GM21717 (cell line): ENCODE results near the gene ACADS.

Experiments
- ATAC-seq: cut with Tn5 transposase; IDR thresholded peaks from one replicate; pipeline ENCODE4 v1.9.1; 2021; ENCODE audit warnings: mild to moderate bottlenecking, moderate library complexity; ENCODE audit not compliant: unreplicated experiment

The ACADS gene

DNA sequence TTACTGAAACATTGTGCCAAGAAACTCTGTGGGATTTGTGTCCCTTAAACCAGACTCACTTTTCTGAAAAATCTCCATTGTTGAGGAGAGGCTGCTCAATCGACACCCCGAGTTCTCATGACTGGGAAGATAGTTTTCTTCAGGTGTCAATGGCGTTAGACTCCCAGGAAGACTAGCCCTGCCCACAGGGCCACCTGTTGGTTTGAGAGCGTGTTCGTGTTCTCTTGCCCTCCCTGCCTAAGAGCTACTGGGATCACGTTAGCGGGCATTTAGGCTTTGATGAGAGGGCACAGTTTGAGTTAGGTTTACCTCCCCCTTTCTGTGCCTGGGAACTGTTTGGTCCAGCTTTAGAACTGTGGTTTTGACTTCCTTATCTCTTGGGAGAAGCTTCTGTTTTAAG is 26.1 kb upstream of the ACADS start:
- no peak for ATAC-seq

DNA sequence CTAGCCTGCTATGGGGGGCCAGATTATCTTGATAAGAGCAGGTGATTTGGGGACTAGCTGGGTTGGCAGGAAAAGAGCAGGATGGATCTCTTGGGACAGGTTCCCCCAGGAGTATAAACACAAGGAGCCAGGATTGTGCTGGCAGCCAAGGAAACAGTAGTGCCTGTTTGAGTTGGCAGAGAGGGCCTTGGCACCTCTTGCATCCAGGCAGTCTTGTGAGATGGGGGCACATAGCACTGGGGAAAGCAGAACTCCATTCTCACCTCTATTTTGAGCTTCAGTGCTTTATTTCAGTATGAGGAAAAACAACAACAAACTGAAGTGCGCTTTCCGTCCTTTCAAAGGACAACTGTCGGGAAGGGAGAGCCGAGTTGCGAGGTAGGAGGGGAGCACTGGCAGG is 24.7 kb upstream of the ACADS start:
- no peak for ATAC-seq

DNA sequence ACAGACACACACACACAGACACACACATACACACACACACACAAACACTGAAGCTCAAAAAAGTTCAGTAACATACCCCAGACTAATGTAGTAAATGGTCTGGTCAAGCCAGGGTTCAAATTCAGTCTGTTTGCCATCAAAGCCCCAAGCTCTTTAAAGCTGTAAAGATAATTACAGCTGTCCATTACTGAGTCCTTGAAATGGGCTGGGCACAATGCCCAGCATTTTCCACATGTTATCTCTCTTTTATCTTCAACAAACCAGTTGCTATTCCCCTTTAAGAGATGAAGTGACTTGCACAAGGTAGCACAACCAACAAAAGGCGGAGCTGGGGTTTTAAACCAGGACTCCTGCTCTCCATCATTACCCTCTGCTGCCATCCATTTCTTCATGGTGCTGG is 23.0 kb upstream of the ACADS start:
- ATAC-seq = no peak

GRCh38 chr12:120703311-120703942 is 22.2 kb upstream of the ACADS start:
- ATAC-seq = no peak

GRCh38 chr12:120705618-120706017 is 20.0 kb upstream of the ACADS start:
- no peak for ATAC-seq

DNA sequence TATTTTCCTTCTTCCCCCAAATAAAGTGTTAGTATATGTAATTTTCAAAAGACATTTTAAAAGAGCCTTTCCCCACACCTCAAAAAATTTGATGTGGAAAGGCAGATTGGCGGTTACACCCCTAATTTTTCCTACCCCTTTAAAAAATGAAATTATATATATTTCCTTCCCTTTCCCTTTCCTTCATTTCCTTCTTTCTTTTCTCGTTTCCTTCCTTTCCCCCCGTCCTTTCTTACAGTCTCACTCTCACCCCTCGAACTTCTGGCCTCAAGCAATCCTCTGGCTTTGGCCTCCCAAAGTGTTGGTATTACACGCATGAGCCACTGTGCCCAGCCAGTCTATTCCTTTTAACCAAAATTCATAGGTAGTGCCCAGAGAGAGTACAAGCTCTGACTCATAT is 19.6 kb upstream of the ACADS start:
- ATAC-seq = no peak

DNA sequence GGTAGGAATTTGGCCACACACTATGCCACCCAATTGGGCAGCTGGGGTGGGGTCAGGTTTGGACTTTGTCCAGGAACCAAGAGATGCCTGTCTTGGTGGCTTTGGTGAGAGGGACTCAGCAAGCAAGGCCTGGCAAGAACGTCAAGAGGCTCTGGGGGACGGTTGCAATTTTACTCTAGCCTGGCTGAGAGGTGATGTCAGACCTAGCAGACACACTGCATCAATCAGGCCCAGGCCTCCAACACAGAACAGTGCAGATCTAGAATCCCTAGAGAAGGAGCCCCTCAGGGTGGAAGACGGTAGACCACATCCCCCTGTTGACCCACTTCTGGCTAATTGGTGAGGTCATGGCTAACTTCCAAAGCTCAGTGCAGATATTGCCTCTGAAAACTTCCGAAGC is 17.0 kb upstream of the ACADS start:
- ATAC-seq = no peak

DNA sequence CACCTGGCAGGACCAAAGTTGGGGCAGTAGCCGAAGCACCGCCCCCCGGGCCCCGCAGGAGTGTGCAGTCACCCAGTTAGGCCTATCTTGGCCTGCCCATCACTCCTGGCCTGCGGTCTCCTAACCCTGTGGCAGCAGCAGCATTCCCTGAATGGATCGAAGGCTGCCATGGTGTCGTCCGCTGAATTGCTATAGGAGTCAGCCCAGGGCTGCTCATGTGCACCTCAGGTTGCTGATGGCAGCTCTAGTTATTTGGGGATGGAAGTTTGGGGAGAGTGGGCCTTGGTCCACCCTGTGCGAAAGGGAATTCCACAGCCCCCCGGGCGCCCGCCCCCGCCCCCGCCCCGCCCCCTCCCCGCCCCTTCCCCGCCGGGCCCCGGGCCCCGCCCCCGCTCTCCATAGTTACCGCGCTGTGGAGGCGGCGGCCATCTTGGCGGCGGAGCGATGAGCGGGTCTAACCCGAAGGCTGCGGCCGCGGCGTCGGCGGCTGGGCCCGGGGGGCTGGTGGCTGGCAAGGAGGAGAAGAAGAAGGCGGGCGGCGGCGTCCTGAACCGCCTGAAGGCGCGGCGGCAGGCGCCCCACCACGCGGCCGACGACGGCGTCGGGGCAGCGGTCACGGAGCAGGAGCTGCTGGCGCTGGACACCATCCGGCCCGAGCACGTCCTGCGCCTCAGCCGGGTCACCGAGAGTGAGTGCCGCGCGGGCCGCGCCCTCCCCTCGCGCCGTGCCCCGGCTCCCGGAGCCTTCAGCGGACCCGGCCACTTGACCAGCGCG is 15.4 kb upstream of the ACADS start, which contains the start of gene UNC119B:
Gene UNC119B (plus strand): TSS at position 428 of the 774 bp plus-strand sequence. CDS start 17 bp downstream, at position 445.
- no peak for ATAC-seq

DNA sequence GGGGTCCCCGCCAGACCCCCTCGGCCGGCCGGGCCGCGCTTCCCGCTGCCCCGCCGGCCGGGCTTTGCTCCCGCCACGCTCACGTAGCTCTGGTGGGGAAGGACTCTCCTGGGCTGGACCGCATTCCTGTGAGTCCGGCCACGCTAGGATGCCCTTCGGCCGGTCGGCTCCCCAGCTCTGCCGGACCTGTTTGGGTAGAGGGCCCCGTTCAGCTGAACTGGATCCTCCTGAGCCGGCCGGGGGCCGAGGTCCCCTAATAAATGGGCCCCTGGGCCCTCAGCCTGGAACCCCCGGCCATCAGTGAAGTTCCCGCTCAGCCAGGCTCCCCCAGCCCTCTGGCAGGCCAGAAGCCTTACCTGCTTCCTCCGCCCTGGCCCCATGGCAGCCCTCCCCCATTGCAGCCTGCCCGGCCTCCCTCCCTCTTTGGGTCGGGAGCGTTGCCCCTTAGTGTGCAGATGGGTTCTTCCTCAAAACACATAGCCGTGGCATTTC is 14.8 kb upstream of the ACADS start:
- ATAC-seq = no peak

GRCh38 chr12:120711411-120711810 is 14.2 kb upstream of the ACADS start:
- ATAC-seq = no peak

DNA sequence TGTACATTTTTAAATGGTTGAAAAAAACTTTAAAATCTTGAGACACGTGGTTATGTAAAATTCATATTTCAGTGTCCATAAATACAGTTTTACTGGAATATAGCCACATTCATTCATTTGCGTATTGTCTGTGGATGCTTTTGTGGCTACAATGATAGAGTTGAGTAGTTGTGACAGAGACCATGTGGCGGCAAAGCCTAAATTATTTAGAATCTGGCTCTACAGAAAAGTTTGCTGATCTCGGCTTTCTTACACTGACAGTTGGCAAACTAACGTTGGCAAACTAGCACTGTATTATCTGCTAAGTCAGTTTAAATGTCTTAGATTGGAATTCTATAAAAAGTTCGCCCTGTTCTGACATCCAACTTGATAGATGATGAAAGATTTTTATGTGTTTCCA is 13.0 kb upstream of the ACADS start:
- no peak for ATAC-seq

DNA sequence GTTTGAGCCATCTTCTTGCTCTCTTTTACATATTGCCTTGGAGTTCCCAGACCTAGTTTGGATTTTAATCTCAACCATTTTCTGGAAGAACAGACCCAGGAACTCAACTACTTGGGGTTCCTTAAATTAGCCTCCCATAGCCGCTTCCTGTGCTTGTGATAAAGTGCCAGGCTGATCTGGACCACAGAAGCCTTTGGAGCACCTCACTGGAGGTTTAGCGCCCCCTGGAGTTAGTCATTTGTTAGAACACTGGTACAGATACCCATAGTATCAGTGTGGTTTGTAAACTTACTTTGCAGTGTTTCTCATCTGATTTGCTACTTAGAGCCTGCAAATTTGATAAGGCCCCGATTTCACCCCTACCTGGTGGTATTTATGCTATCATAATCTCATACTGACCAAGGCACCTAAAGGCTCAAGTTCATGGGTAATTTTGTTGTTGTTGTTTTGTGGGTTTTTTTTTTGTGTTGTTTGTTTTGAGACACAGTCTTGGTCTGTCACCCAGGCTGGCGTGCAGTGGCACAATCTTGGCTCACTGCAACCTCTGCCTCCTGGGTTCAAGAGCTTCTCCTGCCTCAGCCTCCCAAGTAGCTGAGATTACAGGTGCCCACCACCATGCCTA is 11.7 kb upstream of the ACADS start:
- no peak for ATAC-seq

GRCh38 chr12:120718055-120718454 is 7.6 kb upstream of the ACADS start:
- no peak for ATAC-seq

DNA sequence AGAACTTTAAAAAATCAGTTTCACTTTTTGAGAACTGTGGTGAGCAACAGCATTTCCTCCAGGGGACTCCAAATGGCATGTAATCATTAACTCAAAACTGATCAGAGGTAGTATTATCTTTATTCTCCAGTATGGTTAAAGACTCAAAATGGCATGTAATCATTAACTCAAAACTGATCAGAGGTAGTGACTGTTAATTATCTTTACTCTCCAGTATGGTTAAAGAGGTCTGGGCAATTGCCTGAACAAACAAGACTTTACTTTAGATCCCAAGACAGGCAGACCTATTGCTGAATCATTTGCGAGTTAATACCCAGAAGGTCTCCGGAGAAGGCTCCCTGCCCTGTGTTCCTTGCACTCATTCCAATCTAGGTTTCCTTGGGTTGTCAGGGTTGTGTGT is 6.6 kb upstream of the ACADS start:
- ATAC-seq = no peak

GRCh38 chr12:120719496-120720233 is 6.0 kb upstream of the ACADS start:
- no peak for ATAC-seq

DNA sequence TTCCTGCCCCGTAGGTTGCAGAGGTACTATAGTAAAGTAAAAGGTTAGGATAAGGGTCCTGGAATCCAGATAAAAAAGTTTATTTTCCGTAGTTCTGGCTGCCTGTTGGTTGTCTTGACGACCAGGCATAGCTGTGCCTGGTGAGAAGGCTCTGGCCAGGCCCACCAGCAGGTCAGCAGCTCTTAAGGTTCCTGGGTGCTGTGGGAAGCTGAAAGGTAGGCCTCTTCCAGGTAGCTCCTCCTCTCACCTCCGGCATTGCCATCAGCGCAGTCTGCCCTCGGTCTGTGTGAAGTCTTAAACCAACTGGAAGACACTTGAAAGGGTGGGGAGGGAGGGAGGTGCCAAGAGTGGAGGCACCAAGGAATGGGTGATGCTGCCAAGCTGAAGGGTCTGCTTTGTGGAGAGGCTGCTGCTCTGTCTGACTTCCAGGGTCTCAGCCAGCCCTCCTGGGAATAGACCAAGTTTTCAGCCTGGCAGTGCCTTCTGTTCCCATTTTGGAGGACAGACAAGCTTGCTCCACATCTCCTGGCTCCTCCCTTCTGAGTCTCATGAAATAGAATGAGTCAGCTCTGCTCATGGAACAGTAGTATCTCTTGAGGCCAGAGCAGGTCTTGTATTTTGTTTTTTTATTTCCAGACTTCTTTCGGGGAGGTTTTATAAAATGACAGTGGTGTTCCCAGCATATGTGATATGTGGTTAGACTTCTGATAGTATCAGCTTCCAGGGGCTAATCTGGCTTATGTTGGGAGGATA is 5.2 kb upstream of the ACADS start:
- no peak for ATAC-seq

DNA sequence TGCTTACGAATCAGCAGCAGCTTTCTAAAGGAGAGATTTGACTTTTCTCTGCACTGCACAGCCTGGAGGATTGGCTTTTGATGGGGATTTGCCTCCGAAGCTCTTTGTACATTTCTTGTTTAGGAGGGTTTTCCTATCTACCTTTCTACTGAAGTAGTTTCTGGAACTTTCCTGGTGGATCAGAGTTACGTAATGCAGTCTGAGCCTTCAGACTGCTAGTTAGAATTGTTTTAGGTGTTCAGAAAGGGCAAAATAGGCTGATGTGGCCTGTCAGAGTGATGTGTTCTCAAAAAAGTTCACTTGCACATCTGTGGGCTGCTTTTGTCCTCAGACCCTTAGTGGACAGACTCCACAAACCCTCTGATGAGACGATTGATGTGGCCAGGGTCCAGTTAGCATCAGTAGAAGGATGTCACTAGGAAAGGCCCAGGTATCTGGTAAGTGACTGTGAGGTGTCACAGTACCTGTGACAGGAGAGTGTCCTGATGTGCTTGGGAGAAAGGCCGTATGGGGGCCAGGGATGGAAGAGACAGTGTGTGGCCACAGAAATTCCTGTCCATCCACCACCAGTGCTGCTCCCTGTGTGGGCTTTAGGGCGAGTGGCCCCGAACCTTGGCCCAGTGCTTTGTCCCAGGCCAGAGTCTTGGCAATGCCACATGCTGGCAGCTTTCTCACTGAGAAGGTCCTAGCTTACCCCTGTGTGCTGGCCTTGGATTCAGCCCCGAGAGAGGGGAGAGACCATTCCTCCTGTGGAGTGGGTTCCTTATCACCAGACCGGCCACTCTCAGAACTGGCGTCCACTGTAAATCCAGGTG is 4.4 kb upstream of the ACADS start:
- ATAC-seq = no peak

DNA sequence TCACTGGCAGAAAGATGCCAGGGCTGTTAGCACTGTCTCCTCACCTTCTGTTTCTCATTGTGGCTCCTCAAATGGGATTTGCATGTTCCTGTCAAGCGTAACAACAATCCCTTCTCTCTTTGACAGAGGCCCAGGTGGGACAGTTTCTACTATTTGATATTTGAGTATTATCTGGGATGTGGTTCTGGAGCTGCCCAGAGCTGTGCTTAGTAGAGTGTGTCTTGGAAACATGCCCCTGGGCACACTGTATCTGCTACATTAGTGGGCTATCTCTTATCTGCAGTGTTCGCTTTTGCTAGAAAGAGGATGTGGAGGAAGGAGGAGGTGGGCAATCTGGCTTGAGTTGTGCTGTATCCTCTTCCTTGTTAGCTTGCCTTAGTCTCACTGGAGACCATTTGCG is 3.8 kb upstream of the ACADS start:
- ATAC-seq = no peak

GRCh38 chr12:120722784-120723183 is 2.8 kb upstream of the ACADS start:
- ATAC-seq = no peak

DNA sequence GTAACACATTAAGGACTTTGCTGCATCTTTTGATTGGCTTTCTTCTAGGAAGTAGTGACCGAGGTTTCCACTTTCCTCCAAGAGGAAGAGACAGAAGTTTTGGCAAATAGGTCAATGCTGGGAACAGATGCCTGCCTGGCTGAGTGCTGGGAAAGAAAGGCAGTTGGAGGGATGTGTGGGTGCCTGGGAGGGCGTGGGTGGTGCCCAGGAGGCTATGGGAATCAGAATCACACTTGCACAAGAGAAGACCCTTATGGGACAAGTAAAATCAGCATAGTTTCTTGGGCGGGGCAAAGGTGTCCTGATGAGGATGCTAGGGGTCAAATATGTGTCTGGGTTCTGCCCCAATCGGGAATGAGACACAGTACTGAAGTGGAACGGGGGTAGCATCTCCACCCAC is 906 bp upstream of the ACADS start:
- ATAC-seq = no peak
